DND-41 (cell line): Measurements from ENCODE around the gene PID1.

Source experiments
- ATAC-seq: fragments of 200-7000 bp; cut with Tn5 transposase; 3 replicates; pipeline ENCODE4 v1.9.1; 2021; ENCODE audit warnings: low read depth; ENCODE audit not compliant: insufficient read depth
- DNase-seq: peaks from one replicate; pipeline ENCODE4 v3.0.0-alpha.2; 2020
- H2AFZ ChIP-seq: 2 replicates; pipeline ENCODE4 v1.6.0; 2012; ENCODE audit warnings: low read depth, low read length
- H3K27ac ChIP-seq: 2 replicates; pipeline ENCODE4 v1.5.1; 2012; ENCODE audit warnings: low read length, inconsistent platforms
- H3K27me3 ChIP-seq: fragments of 200-600 bp; sonication (generic); 2 replicates; pipeline ENCODE4 v1.6.0; 2012; ENCODE audit warnings: low read length, mild to moderate bottlenecking, inconsistent platforms; ENCODE audit not compliant: insufficient read depth, poor library complexity
- H3K36me3 ChIP-seq: 2 replicates; pipeline ENCODE4 v1.5.1; 2012; ENCODE audit warnings: low read length, inconsistent platforms; ENCODE audit not compliant: insufficient read depth
- H3K4me1 ChIP-seq: 2 replicates; pipeline ENCODE4 v1.5.1; 2012; ENCODE audit warnings: mild to moderate bottlenecking, low read length; ENCODE audit not compliant: insufficient read depth
- H3K4me2 ChIP-seq: 2 replicates; pipeline ENCODE4 v1.6.0; 2012; ENCODE audit warnings: mild to moderate bottlenecking, moderate library complexity, low read length, inconsistent platforms; ENCODE audit not compliant: insufficient read depth
- H3K4me3 ChIP-seq, 2 experiments: fragments of 200-600 bp in 1 of 2; shearing (Covaris generic) in 1 of 2; 2 replicates each; pipeline ENCODE4 v1.5.1; 2012 to 2016; ENCODE audit warnings: inconsistent platforms in 2 of 2, low read length in 2 of 2, mild to moderate bottlenecking in 2 of 2, low read depth in 1 of 2, moderate library complexity in 1 of 2
- H3K79me2 ChIP-seq: 2 replicates; pipeline ENCODE4 v1.6.0; 2012; ENCODE audit warnings: low read length, inconsistent platforms; ENCODE audit not compliant: insufficient read depth
- H3K9ac ChIP-seq: 2 replicates; pipeline ENCODE4 v1.6.0; 2012; ENCODE audit warnings: low read depth, mild to moderate bottlenecking, inconsistent platforms, low read length, moderate library complexity
- H3K9me3 ChIP-seq: 2 replicates; pipeline ENCODE4 v1.5.1; 2012; ENCODE audit warnings: low read length, moderate library complexity, mild to moderate bottlenecking, inconsistent platforms; ENCODE audit not compliant: insufficient read depth, severe bottlenecking
- H4K20me1 ChIP-seq: 2 replicates; pipeline ENCODE4 v1.6.0; 2012; ENCODE audit warnings: low read length; ENCODE audit not compliant: insufficient read depth
- EZH2 ChIP-seq: IDR thresholded peaks from 3 replicates; pipeline ENCODE4 v1.6.1; 2012; ENCODE audit warnings: borderline replicate concordance, low read depth, mild to moderate bottlenecking, moderate library complexity, low read length, inconsistent platforms; ENCODE audit not compliant: severe bottlenecking
- TF ChIP-seq, protein P1 (sequence below): IDR thresholded peaks from 2 replicates; pipeline ENCODE4 v1.5.1; 2012; ENCODE audit warnings: borderline replicate concordance, low read length, moderate library complexity, mild to moderate bottlenecking; ENCODE audit not compliant: poor library complexity, severe bottlenecking; ENCODE audit errors: extremely low read depth

The PID1 gene

DNA sequence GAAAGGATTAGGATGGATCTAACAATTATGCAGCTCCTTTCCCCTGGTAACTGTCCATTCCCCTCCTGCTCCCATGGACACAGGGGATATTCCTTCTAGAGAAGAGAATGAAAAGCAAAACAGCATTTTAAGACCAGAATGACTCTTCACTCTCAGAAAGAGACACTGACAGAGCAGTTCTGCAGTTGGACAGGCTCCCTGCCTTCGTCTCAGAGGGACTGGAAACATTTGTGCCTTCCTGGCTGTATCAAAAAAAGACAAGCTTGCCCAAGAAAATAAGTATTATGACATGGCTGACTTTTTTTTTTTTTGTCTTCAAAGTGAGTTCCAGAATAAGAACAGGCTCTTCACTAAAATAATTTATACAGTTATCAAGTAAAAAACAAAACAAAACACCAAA is 9.5 kb downstream of the PID1 start:
- no peak for DNase-seq
- Histone ChIP-seq H3K79me2 (no peaks in the 10 kb centered on the region), H3K27ac (no peak overlapping the region), H3K9me3 (peaks cover 3% of the 10 kb centered on the region), H3K9ac (no peak overlapping the region), H3K4me2 (no peak overlapping the region), H4K20me1 (no peaks in the 10 kb centered on the region), H3K27me3 (no peaks in the 10 kb centered on the region), H3K36me3 (no peaks in the 10 kb centered on the region), H2AFZ (no peak overlapping the region), H3K4me3 (no peak overlapping the region), H3K4me1 (no peaks in the 10 kb centered on the region)
- TF ChIP-seq, protein P1, sequence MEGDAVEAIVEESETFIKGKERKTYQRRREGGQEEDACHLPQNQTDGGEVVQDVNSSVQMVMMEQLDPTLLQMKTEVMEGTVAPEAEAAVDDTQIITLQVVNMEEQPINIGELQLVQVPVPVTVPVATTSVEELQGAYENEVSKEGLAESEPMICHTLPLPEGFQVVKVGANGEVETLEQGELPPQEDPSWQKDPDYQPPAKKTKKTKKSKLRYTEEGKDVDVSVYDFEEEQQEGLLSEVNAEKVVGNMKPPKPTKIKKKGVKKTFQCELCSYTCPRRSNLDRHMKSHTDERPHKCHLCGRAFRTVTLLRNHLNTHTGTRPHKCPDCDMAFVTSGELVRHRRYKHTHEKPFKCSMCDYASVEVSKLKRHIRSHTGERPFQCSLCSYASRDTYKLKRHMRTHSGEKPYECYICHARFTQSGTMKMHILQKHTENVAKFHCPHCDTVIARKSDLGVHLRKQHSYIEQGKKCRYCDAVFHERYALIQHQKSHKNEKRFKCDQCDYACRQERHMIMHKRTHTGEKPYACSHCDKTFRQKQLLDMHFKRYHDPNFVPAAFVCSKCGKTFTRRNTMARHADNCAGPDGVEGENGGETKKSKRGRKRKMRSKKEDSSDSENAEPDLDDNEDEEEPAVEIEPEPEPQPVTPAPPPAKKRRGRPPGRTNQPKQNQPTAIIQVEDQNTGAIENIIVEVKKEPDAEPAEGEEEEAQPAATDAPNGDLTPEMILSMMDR = no peak
- no peak for TF ChIP-seq EZH2
- ATAC-seq = no peak

DNA sequence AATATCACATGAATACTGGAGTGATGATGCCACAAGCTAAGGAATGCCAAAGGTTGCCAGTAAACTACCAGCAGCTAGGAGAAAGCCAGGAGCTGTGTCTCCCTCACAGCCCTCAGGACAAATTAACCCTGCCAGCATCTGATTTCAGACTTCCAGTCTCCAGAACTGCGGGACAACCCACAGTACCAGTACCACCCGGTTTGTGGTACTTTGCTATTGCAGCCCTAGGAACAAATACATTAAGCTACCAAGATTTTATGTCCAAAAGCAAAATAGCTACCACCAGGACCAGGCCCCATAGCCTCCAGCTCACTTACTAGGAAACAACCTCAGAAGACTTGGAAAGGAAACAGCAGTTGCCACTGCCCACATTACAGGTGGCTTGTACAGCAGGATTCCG is 10.0 kb downstream of the PID1 start:
- Histone ChIP-seq H3K27me3 (no peaks in the 10 kb centered on the region), H3K4me1 (no peaks in the 10 kb centered on the region), H3K9me3 (peaks cover 3% of the 10 kb centered on the region), H3K27ac (no peak overlapping the region), H3K9ac (no peak overlapping the region), H3K4me3 (no peak overlapping the region), H3K36me3 (no peaks in the 10 kb centered on the region), H2AFZ (no peak overlapping the region), H3K79me2 (no peaks in the 10 kb centered on the region), H3K4me2 (no peak overlapping the region), H4K20me1 (no peaks in the 10 kb centered on the region)
- ATAC-seq (no peak), DNase-seq (no peak)
- TF ChIP-seq, protein P1 = no peak
- no peak for TF ChIP-seq EZH2

DNA sequence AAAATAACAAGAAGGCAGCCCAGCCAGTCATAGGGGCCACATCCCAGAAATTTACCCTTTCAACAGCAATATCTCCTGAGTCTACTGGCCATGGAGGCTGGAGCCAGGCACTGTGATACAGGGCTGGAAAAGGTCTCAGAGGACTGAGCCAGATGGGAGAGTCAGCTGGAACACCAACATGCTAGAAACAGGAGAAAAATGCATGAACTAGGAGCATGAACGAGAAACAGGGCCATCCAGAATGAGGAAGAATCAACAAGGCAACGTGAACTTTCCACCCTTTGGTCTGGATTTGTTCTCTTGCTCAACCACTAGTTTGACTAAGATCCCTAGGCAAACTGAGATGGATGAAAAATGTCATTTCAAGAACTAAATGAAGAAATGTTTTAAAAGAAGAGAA is 13.1 kb downstream of the PID1 start:
- TF ChIP-seq, protein P1 = no peak
- no peak for TF ChIP-seq EZH2
- no peak for ATAC-seq

DNA sequence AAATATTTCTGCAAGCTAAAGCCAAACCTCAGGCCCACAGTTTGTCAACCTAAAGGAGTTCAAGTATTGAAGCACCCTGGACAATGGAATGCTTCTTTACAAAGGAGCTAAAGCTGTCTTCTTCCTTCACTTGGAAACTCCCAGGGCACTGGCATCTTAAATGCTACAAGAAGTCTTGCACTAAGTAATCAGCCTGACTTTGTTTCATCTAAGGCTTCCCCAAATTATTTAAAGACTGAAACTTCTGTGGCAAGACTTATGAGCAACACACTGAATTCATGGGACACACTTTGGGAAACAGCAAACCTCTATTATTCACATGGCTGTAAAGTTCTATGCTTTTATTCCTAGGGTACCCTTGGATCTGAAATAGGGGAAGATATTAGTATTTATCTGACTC is 14.7 kb downstream of the PID1 start:
- ATAC-seq = no peak

More for the DNA sequence above, 13.1 kb downstream of the PID1 start:
- no peak overlapping the region for H3K9ac ChIP-seq
- H3K79me2 ChIP-seq = no peaks in the 10 kb centered on the region
- no peaks in the 10 kb centered on the region for H3K36me3 ChIP-seq
- DNase-seq = no peak
- H3K27ac ChIP-seq = no peak overlapping the region
- no peaks in the 10 kb centered on the region for H3K27me3 ChIP-seq
- H3K9me3 ChIP-seq = peaks cover 3% of the 10 kb centered on the region
- H3K4me1 ChIP-seq = no peaks in the 10 kb centered on the region
- H4K20me1 ChIP-seq = no peaks in the 10 kb centered on the region
- H3K4me3 ChIP-seq = no peak overlapping the region
- no peak overlapping the region for H3K4me2 ChIP-seq
- no peak overlapping the region for H2AFZ ChIP-seq

More for the DNA sequence above, 14.7 kb downstream of the PID1 start:
- no peak overlapping the region for H2AFZ ChIP-seq
- no peaks in the 10 kb centered on the region for H4K20me1 ChIP-seq
- TF ChIP-seq, protein P1 = no peak
- TF ChIP-seq EZH2 = no peak
- no peaks in the 10 kb centered on the region for H3K9me3 ChIP-seq
- no peak overlapping the region for H3K27ac ChIP-seq
- no peak overlapping the region for H3K4me3 ChIP-seq
- no peak for DNase-seq
- H3K79me2 ChIP-seq = no peaks in the 10 kb centered on the region
- H3K36me3 ChIP-seq = no peaks in the 10 kb centered on the region
- H3K27me3 ChIP-seq = no peaks in the 10 kb centered on the region
- no peak overlapping the region for H3K9ac ChIP-seq
- no peaks in the 10 kb centered on the region for H3K4me1 ChIP-seq
- H3K4me2 ChIP-seq = no peak overlapping the region
